GM19240 (cell line): ENCODE measurements around the gene OLIG3.

Experiments used
- DNase-seq: peaks from one replicate; pipeline ENCODE4 v3.0.0; 2011; ENCODE audit warnings: low spot score; ENCODE audit not compliant: insufficient read length

The OLIG3 gene

DNA sequence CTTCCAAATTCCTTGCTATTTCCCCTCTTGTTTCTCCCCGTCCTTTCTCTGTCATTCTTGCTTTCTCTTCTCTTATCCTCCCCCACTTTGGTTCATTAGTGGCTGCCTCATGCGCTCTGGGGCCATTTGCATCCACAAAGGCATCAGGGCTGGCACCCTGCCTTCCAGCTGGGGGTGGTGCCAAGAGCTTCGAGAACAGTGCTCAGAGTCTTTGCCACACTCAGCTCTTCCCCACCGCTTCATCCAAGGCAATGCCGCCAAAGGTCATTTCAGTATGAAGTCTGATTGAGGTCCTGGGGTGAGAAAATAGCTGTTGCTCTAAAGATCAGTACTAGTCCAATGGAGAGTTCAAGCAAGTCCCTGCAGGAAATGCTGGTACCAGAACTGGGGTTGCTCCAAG lies 22.7 kb downstream of the OLIG3 start:
- DNase-seq, result no peak

DNA sequence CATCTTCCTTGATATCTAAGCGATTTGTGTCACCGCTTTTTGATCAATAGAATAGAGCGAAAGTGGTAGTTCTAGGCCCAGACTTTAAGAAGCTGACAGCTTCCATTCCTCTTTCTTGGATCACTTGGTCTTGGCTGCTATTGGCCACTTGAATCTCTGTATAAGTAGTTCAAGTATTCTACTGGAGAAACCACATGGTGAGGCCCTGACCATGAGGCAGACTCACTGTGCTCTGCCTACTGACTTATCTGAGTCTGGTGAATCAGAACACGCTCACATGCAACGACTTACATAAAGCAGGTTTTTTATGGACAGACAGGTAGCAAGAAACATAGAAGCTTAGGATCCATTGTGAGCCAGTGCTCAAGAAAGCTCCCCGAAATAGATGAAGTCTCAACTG lies 27.0 kb downstream of the OLIG3 start:
- no peak for DNase-seq

DNA sequence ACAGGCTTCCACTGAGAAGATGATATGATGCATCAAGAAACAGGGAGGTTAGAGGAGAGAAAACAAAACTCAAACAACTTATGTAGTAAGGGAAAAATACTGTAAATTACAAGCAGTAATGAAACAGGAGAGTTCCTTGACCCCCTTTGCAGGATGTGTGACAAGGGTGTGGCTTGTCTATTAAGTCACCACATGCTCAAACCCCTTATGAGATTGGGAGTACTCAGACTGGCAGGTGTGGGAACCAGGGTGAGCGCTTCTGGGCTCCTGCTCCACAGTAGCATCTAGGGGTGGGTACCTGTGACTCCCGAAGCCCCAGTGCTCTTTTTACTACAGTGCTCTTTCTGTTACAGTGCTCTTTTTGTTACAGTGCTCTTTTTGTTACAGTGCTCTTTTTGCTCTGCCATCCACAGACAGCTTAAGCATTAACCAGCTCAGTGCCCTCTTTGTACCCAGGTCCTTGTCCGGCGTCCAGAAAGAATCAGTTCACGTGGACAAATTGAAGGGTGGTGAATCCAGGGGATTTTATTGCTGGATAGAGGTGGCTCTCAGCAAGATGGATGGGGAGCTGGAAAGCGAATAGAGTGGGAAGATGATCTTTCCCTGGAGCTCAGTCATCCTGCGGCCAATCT lies 28.7 kb downstream of the OLIG3 start:
- no peak for DNase-seq

DNA sequence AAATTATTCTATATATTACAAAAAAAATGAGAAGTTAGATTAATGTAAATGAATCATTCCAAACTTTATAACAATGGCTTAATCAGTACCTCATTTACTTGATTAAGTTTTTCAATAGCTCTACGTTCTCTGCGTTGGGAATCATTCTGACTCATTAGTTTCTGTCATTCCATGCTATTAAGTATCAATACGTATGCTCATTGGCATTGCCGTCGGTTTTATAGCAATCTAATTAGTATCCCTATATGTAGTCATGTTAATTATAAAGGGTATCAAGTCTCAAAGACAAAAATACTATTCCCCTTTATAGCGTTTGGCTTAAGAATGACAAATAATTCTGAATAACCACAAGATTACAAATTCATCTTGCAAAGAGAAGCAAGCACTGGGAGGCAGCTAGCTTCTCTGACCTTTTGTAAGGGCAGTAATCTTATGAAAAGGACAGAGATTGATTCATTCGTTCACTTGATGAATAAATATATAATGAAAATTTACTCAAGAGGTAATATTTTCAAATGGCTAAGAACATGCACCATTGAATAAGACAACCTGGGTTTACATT lies 41.8 kb downstream of the OLIG3 start:
- no peak for DNase-seq

DNA sequence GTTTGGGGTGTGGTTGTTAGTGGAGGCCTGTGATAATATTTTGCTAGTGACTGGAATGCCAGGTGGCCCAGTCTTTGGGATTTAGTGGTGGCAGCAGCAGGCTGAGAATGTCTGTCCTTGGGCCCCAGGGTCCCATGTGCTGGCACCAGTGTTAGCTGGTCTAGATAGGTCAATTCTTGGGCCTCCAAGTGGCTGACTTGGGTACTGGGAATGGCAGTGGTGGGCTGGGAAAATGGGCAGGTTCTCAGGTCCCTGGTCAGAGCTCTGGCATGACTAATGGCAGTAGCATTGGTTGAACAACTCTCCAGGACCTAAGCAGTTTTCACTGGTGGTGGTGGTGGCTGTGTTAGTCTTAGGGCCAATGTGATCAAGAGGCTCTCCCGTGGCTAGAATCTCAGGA lies 50.3 kb downstream of the OLIG3 start:
- DNase-seq, result no peak
